SK-N-DZ (cell line): Measurements from ENCODE around the gene RABL2B. TPM values are rescaled to one million over a fixed set of nuclear protein-coding genes. Genes with fewer than 3 reads are reported as not detected.
A peak's percentile ranks its signal among the peaks of the same experiment; 100 is the strongest.
"Not testable (repeated sequence)": the region's sequence is repeated elsewhere in the genome, so short reads cannot be mapped to it uniquely, and the experiment has no call there.

ENCODE experiments used
- DNase-seq: peaks from one replicate; pipeline ENCODE4 v3.0.0-alpha.2; 2015; ENCODE audit warnings: low spot score
- polyA plus RNA-seq, 2 experiments: library from polyadenylated mRNA; depleted of rRNA; stranded (reverse); fragments of >200 nt; gene quantifications; 2 replicates each; pipeline ENCODE4 v1.2.3, GENCODE V29; 2014

The RABL2B gene
- 15.5 and 15.8 TPM in 2 replicates for polyA plus RNA-seq (2014; cell fraction: cytosol; rRNA removed)
- polyA plus RNA-seq (2014; cell fraction: nucleus; rRNA removed) = 33.1 and 35.5 TPM in 2 replicates

GRCh38 chr22:50783033-50783879, at the start of gene RABL2B:
TSS of gene RABL2B (minus strand) at chr22:50783636. CDS start at chr22:50782294, 1,342 bp downstream.
- DNase-seq = peak; percentile 83

DNA sequence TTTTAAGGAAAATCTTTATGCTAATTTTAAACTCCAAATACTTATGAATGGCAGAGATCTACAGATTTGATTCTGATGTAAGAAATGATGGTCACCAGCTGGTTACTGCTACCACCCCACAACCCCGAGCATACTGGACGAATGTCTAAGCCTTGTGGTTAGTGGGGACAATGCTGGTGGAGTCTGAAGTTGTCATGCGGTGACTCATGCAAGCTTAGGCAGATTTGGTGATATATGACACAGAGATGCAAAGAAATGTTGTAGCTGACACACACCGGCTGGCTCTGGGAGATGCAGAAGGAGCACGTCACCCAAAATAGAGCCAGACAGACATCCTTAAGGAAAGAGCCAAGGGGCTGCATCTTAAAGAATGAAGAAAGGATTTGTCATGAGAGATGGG, 3.5 kb upstream of the RABL2B start:
- not testable (repeated sequence) for DNase-seq

DNA sequence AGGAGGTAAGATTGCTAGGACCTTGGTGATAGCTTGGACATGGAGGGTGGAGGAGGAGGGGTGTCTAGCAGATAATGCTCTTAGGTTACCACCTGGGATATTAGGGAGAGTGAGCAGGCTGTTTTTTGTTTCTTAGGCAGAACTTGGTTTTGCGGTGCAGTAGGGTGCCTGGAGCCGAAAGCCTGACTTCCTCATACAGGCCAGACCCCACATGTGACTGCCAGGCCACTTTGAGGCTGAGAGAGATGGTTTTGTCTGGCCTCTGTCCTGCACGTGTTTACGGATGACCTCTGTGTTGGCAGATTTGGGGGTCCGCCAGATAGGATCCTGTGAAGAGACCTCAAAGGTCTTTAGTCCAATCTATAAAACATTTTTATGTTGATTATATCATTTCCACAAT, 1.9 kb upstream of the RABL2B start:
- not testable (repeated sequence) for DNase-seq

DNA sequence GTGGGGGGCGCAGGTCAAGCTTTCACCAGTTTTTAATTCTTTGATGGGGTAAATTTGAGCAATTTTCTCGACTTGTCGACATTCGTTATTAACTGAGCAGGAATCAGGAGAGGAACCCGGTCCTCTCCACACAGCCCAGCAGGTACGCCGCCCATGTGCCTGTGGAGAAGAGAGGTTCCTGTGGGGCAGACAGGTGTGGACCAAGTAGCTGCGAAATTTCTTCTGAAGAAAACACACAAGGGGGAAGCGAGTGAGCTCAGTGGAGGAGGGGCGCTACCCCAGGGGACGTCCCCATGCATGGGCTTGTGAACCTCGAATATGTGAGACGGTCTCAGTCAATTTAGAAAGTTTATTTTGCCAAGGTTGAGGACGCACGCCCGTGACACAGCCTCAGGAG, 442 bp upstream of the RABL2B start:
- not testable (repeated sequence) for DNase-seq

DNA sequence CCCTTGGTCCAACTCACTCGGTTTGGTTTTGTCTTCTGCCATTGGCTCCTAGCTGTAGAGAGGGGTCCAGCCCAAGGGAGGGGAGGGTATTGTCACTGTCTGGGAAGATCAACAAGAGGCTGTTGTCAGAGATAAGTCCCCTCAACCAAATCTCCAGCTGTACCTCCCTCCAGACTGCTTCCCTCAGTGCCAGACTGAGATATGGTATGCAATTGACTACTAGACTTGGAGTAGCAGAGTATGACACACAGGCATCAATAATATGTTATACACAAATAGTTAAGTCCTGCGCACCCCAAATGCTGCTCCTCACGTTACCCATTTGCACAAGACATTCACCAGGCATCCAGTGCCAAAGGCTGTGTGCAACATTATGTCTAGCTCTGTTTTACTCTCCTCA, 1.2 kb downstream of the RABL2B start:
- not testable (repeated sequence) for DNase-seq

GRCh38 chr22:50780244-50780643, 3.2 kb downstream of the RABL2B start:
- not testable (repeated sequence) for DNase-seq

DNA sequence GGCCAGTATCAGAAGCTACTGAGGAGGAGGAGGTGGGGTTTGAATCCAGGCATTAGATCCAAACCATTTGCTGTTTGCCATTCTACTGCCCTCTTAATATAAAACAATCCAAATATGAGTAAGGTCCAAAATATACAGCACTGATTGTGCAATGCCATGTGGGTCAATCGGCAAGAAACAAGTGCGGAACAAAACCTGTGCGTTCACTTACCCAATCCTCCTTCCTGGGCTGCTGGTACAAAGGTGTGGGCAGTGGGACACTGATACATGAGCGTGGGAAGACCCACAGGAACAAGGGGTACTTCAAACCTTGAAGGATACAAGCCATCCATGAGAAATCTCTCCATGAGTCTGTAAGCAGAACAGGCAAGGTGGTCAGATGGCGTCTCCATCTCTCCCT, 5.8 kb downstream of the RABL2B start:
- not testable (repeated sequence) for DNase-seq

DNA sequence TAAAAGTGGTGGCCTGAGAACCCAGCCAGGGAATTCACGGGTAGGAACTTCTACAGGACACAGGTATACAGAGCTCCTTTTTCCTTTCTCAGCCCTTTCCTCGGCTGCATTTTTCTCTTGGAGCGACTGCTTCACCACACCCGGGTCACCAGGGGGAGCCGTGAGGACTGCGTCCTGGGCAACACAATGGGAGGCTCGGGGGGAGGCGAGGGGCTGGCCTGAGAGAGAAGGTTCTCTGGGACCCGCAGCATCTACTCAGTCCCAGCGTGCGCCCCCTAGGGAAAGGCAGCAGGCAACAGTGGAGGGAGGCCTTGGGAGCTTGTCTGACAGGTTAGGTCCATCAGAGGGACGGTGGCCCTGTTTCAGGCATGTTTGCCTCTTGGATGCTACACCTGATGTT, 8.3 kb downstream of the RABL2B start:
- peak; percentile 87 for DNase-seq

DNA sequence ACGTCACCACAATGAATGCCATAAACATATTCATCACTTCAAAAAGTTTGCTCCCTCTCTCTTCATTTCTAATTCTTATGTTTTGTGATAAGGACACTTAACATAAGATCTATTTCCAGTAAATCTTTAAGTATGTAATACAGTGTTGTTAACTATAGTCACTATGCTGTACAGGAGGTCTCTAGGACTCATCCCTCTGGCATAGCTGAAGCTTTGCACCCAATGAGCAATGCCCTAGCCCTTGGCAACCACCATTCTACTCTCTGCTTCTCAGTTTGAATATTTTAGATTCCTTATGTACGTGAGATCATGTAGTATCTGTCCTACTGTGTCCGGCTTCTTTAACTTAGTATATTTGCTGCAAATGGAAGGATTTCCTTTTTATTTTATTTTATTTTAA, 19.1 kb downstream of the RABL2B start:
- DNase-seq = not testable (repeated sequence)

DNA sequence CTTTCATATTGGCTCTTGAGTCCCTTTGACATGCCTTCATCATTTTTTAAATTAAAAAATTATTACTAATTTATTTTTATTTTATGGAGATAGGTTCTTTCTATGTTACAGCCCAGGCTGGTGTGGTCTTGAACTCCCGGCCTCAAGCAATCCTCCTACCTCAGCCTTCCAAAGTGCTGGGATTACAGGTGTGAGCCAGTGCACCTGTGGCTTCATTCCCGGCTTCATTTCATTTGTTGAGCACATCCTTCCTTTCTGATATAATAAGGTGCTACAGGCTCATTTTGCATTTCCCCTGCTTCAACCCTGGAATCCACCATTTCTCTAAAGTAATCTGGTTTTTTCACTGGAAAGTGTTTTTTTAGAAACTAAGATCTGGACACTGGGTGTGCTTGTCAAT, 21.6 kb downstream of the RABL2B start:
- not testable (repeated sequence) for DNase-seq

GRCh38 chr22:50759597-50760341, 23.7 kb downstream of the RABL2B start:
- not testable (repeated sequence) for DNase-seq

DNA sequence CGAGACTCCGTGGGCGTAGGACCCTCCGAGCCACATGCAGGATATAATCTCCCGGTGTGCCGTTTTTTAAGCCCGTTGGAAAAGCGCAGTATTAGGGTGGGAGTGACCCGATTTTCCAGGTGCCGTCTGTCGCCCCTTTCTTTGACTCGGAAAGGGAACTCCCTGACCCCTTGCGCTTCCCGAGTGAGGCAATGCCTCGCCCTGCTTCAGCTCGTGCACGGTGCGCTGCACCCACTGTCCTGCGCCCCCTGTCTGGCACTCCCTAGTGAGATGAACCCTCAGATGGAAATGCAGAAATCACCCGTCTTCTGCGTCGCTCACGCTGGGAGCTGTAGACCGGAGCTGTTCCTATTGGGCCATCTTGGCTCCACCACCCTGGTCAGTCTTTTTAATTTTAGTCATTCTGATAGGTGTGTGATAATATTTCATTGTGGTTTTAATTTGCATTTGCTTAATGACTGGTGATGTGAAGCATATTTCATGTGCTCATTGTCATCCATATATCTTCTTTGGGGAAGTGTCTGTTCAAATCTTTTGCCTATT, 26.4 kb downstream of the RABL2B start:
- DNase-seq = peak; percentile 52

DNA sequence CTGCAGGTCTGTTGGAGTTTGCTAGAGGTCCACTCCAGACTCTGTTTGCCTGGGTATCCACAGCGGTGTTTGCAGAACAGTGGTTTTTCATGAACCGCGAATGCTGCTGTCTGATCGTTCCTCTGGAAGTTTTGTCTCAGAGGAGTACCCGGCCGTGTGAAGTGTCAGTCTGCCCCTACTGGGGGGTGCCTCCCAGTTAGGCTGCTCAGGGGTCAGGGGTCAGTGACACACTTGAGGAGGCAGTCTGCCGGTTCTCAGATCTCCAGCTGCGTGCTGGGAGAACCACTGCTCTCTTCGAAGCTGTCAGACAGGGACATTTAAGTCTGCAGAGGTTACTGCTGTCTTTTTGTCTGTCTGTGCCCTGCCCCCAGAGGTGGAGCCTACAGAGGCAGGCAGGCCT, 27.0 kb downstream of the RABL2B start:
- DNase-seq = not testable (repeated sequence)

DNA sequence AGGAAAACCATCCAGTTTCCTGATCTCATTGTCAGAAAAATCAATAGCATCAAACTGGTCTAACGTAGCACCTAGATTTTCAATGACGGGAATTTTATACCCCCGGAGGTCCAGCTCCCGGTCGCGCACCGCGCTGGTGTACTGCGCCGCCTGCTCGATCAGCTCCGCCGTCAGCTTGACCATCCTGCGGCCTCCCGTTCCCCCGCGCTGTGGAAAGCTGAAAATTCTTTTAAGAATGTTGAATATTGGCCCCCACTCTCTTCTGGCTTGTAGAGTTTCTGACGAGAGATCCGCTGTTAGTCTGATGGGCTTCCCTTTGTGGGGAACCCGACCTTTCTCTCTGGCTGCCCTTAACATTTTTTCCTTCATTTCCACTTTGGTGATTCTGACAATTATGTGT, 28.2 kb downstream of the RABL2B start:
- DNase-seq = not testable (repeated sequence)

- DNase-seq = not testable (repeated sequence)
Observed at GRCh38 chr22:50749302-50750074, 33.9 kb downstream of the RABL2B start.

DNA sequence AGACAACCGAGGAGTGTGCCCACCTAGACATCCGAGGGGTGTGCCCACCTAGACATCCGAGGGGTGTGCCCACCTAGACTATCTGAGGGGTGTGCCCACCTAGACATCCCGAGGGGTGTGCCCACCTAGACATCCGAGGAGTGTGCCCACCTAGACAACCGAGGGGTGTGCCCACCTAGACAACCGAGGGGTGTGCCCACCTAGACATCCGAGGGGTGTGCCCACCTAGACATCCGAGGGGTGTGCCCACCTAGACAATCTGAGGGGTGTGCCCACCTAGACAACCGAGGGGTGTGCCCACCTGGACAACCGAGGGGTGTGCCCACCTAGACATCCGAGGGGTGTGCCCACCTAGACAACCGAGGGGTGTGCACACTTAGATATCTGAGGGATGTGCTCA, 34.8 kb downstream of the RABL2B start:
- not testable (repeated sequence) for DNase-seq

GRCh38 chr22:50747521-50747920, 35.9 kb downstream of the RABL2B start:
- not testable (repeated sequence) for DNase-seq

GRCh38 chr22:50744424-50744823, 39.0 kb downstream of the RABL2B start:
- not testable (repeated sequence) for DNase-seq

DNA sequence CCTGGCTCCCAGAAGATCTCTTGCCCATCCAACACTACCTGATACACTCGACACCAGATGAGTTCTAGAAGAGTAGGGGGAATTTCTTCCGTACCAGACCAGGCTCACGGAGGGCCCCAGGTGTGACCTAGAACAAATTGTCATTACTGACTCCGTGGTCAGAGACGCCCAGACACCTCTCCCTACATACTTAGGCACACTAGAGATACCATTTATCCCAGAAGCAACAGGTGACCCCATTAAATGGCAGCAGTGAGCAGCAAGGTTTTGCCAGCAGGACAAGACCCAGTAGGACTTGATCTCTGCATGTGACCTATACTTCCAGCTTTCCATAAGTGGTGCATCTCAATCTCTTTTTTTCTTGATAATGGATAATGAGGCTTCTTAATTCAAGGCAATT, 42.7 kb downstream of the RABL2B start:
- DNase-seq = not testable (repeated sequence)

GRCh38 chr22:50739894-50740293, 43.5 kb downstream of the RABL2B start:
- DNase-seq = peak; percentile 43

DNA sequence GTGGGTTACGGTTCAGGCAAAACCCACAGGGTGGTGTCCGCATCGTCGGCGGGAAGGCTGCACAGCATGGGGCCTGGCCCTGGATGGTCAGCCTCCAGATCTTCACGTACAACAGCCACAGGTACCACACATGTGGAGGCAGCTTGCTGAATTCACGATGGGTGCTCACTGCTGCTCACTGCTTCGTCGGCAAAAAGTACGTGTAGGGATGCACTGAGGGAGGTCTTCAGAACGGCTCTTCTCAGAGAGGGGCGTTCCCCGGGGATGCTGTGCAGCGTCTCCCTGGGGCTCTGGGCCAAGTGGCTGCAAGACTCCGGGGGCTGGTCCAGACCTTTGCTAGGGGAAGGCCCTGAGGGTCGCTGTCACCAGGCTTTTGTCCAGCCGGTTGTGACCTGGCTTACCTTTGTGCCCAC, 44.2 kb downstream of the RABL2B start:
- DNase-seq = no peak
